Testis (tissue), 3 donors: ENCODE results near the gene UNC13C. TPM values are rescaled to one million over a fixed set of nuclear protein-coding genes. Genes with fewer than 3 reads are reported as not detected.

Experiments used
- DNase-seq: peaks from one replicate; pipeline ENCODE4 v3.0.0-alpha.2; 2019
- H3K27ac ChIP-seq, 2 donors: fragments of 200-600 bp; sonication (generic); one replicate each; pipeline ENCODE4 v1.5.1; 2019
- H3K27me3 ChIP-seq: fragments of 200-600 bp; sonication (generic); one replicate; pipeline ENCODE4 v1.5.1; 2019
- H3K36me3 ChIP-seq: fragments of 200-600 bp; sonication (generic); one replicate; pipeline ENCODE4 v1.5.1; 2017; ENCODE audit warnings: low read depth; ENCODE audit errors: missing control alignments
- H3K4me1 ChIP-seq: fragments of 200-600 bp; sonication (generic); one replicate; pipeline ENCODE4 v1.5.1; 2019
- H3K4me3 ChIP-seq, 2 donors: fragments of 200-600 bp; sonication (generic); one replicate each; pipeline ENCODE4 v1.5.1; 2017 to 2019
- H3K9me3 ChIP-seq: fragments of 200-600 bp; sonication (generic); one replicate; pipeline ENCODE4 v1.5.1; 2017
- POLR2A ChIP-seq: fragments of 450-650 bp; IDR thresholded peaks from one replicate; pipeline ENCODE4 v1.6.1; 2017; ENCODE audit warnings: antibody characterized with exemption, mild to moderate bottlenecking, moderate library complexity
- WGBS, 2 donors: methylation state at CpG; one replicate each; pipeline ENCODE4 v1.1.5; 2018; 5-methylcytosine and 5-hydroxymethylcytosine counted together
- intact Hi-C: fragments of 100-400 bp; cut with DNase I; formaldehyde crosslinking; loops from one replicate; pipeline ENCODE4 v1.15.1; 2023; ENCODE audit warnings: low total_unique reads
- polyA plus RNA-seq: library from polyadenylated mRNA; stranded (reverse); fragments of 350-450 nt; fragmentation: Illumina TruSeq; extraction: RNeasy Lipid Tissue Mini Kit (QIAGEN cat#74804); gene quantifications from one replicate; pipeline ENCODE4 v1.2.3, GENCODE V29; 2014; ENCODE audit warnings: low read depth, low replicate concordance; ENCODE audit not compliant: insufficient read depth
- total RNA-seq, 2 donors: library from RNA; depleted of rRNA; stranded (reverse); fragments of >200 nt; gene quantifications; one replicate each; pipeline ENCODE4 v1.2.3, GENCODE V29; 2016
- TF ChIP-seq, protein P1 (sequence below), 3 experiments: fragments of 450-650 bp in 2 of 3; fragments of 200-600 bp in 1 of 3; sonication (generic) in 1 of 3; IDR thresholded peaks; one replicate each; pipeline ENCODE4 v1.5.1; 2016 to 2019; ENCODE audit warnings: antibody characterized with exemption in 3 of 3, mild to moderate bottlenecking in 2 of 3, moderate library complexity in 1 of 3

Gene UNC13C
- total and polyA plus RNA-seq, 3 donors from 2014 or later = 6.1 to 24.7 (median 8.8) TPM

- intact Hi-C loops = no loop called here
- no peak for DNase-seq
- no peak overlapping the region for H3K27ac ChIP-seq
- H3K36me3 ChIP-seq = no peaks in the 10 kb centered on the region
- H3K9me3 ChIP-seq = no peaks in the 10 kb centered on the region
- 81 to 82% methylated on average over 1 of the region's 1 CpG for WGBS, 2 donors
- H3K27me3 ChIP-seq = no peaks in the 10 kb centered on the region
- no peaks in the 10 kb centered on the region for H3K4me1 ChIP-seq
- TF ChIP-seq, protein P1, sequence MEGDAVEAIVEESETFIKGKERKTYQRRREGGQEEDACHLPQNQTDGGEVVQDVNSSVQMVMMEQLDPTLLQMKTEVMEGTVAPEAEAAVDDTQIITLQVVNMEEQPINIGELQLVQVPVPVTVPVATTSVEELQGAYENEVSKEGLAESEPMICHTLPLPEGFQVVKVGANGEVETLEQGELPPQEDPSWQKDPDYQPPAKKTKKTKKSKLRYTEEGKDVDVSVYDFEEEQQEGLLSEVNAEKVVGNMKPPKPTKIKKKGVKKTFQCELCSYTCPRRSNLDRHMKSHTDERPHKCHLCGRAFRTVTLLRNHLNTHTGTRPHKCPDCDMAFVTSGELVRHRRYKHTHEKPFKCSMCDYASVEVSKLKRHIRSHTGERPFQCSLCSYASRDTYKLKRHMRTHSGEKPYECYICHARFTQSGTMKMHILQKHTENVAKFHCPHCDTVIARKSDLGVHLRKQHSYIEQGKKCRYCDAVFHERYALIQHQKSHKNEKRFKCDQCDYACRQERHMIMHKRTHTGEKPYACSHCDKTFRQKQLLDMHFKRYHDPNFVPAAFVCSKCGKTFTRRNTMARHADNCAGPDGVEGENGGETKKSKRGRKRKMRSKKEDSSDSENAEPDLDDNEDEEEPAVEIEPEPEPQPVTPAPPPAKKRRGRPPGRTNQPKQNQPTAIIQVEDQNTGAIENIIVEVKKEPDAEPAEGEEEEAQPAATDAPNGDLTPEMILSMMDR (IDR thresholded peaks at IDR 0.05) = no peak
- no peak for TF ChIP-seq POLR2A
- no peak overlapping the region for H3K4me3 ChIP-seq
These were observed 33.4 kb downstream of the UNC13C start for GRCh38 chr15:54011656-54012055.

- Histone ChIP-seq H3K4me3 (no peak overlapping the region), H3K27ac (no peak overlapping the region), H3K4me1 (no peaks in the 10 kb centered on the region), H3K9me3 (no peaks in the 10 kb centered on the region), H3K27me3 (no peaks in the 10 kb centered on the region), H3K36me3 (no peaks in the 10 kb centered on the region)
- WGBS, 2 donors = 76 to 86% methylated on average over 4 of the region's 4 CpGs
- TF ChIP-seq, protein P1 (IDR thresholded peaks at IDR 0.05) = no peak
- TF ChIP-seq POLR2A = no peak
- intact Hi-C loops = no loop called here
- DNase-seq = no peak
These were observed 35.9 kb downstream of the UNC13C start for GRCh38 chr15:54014067-54014655.

GRCh38 chr15:54017251-54017650 lies 39.0 kb downstream of the UNC13C start:
- H3K36me3 ChIP-seq = no peaks in the 10 kb centered on the region
- WGBS, 2 donors = 91% methylated on average over 1 of the region's 1 CpG
- intact Hi-C loops = no loop called here

DNA sequence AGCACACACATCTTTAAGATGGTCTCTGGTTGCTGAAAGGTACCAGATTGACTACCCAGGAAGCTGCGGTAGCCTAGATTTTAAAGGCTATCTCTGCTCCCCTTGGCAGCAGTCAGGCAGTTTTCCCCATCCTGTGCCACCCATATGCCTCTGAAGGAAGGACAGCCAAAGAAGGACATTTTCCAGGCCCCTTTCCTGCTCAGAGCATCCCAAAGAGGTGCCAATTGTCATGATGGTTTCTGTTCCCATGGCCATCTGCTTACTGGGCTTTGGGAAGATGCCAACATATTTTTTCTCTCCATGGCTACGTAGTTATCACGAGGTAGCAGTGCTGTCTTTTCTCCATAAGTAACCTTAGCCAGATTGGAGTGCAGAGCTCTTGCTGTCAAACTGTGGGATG lies 39.7 kb downstream of the UNC13C start:
- 57 to 73% methylated on average over 3 of the region's 3 CpGs for WGBS, 2 donors
- no peak overlapping the region for H3K27ac ChIP-seq
- intact Hi-C loops = no loop called here
- no peak for TF ChIP-seq POLR2A
- no peaks in the 10 kb centered on the region for H3K9me3 ChIP-seq
- H3K4me1 ChIP-seq = no peaks in the 10 kb centered on the region
- no peaks in the 10 kb centered on the region for H3K36me3 ChIP-seq
- H3K27me3 ChIP-seq = no peaks in the 10 kb centered on the region
- no peak for DNase-seq
- H3K4me3 ChIP-seq = no peak overlapping the region

More at GRCh38 chr15:54017251-54017650, 39.0 kb downstream of the UNC13C start:
- Histone ChIP-seq H3K27me3 (no peaks in the 10 kb centered on the region), H3K27ac (no peak overlapping the region), H3K4me3 (no peak overlapping the region), H3K9me3 (no peaks in the 10 kb centered on the region), H3K4me1 (no peaks in the 10 kb centered on the region)
- no peak for DNase-seq
- TF ChIP-seq POLR2A = no peak
- TF ChIP-seq, protein P1 (IDR thresholded peaks at IDR 0.05) = no peak

GRCh38 chr15:54026258-54026657 lies 48.0 kb downstream of the UNC13C start:
- TF ChIP-seq POLR2A = no peak
- TF ChIP-seq, protein P1 (IDR thresholded peaks at IDR 0.05) = no peak
- 85 to 86% methylated on average over 3 of the region's 3 CpGs for WGBS, 2 donors
- no peaks in the 10 kb centered on the region for H3K4me1 ChIP-seq
- H3K36me3 ChIP-seq = no peaks in the 10 kb centered on the region
- intact Hi-C loops = no loop called here
- H3K4me3 ChIP-seq = no peak overlapping the region
- no peak overlapping the region for H3K27ac ChIP-seq
- H3K27me3 ChIP-seq = no peaks in the 10 kb centered on the region
- no peak for DNase-seq
- no peaks in the 10 kb centered on the region for H3K9me3 ChIP-seq
